WTC11 (cell line): Measurements from ENCODE around the gene BNC2.

Experiments used
- CTCF ChIP-seq: fragments of 200-600 bp; IDR thresholded peaks from 2 replicates; pipeline ENCODE4 v1.8.0; 2022; ENCODE audit warnings: antibody characterized with exemption
- SP1 ChIP-seq: sonication (generic); formaldehyde crosslinking; conservative IDR thresholded peaks from 2 replicates; pipeline ENCODE4 v1.8.1; 2022; ENCODE audit warnings: missing genetic modification reagents

GRCh38 chr9:16901590-16901989, 31.1 kb upstream of the BNC2 start:
- TF ChIP-seq CTCF: no peak
- no peak for TF ChIP-seq SP1
